Measurements from ENCODE around the gene FDCSP.
"Not testable (repeated sequence)": the region's sequence is repeated elsewhere in the genome, so short reads cannot be mapped to it uniquely, and the experiment has no call there.

Gene FDCSP

DNA sequence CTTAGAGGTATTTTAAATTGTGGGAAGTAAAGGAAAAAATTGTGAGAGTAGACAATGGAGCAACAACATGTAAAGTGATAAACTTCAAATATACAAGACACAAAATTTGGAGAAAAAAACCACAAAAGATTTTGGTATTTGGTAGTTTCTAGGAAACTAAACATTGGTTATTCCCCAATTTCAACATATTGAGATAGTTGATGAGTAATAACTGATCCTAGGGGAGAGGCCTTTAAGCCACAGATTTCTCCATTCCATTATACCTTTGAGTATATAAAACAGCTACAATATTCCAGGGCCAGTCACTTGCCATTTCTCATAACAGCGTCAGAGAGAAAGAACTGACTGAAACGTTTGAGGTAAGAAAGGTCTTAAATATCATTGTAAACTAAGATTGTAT is at the start of gene FDCSP:
Gene FDCSP (plus strand): TSS at position 301 of the 400 bp plus-strand sequence. CDS start 5,071 bp downstream, outside the sequence.
- no peak for DNase-seq

DNA sequence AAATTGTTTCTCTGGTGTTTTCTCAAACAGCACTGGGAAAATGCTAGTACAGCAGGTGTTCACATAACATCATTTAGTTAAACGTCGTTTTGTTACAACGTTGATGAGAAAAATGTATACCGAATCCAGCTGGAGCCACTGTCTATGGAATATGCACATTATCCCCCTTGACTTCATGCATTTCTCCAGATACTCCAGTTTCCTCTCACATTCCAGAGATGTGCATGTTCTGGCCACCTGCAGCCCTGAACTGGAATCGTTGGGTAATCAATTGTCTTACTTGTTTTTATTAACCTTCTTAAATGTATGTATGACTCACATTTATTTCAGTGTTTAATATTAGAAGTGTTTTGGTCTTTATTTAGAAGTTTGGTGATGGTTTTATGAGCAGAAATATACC is 48.8 kb upstream of the FDCSP start:
- DNase-seq, result no peak

DNA sequence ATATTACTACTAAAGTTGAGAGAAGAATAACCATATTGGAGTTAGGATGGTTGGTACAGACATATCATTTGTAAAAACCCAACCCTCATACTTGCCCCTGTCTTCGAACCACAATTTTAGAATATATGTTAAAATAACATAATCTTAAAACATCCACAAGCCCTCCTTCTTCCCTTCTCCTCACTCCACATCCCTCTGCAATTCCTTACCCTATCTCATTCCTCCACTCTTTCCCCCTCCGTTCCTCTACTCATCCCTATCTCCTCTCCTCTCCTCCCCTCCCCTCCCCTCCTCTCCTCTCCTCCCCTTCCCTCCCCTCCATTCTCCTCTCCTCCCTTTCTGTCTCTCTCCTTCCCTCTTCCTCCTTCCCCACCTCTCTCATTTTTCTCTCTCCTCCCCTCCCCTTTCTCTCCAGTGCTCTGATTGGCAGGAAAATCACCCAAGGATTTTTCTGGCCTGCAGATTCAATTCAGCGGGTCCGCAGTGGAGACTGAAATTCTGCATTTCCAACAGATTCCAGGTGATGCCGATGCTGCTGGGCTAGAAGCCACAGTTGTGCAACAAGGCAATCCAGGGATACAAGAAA is 47.8 kb upstream of the FDCSP start:
- DNase-seq, result no peak

DNA sequence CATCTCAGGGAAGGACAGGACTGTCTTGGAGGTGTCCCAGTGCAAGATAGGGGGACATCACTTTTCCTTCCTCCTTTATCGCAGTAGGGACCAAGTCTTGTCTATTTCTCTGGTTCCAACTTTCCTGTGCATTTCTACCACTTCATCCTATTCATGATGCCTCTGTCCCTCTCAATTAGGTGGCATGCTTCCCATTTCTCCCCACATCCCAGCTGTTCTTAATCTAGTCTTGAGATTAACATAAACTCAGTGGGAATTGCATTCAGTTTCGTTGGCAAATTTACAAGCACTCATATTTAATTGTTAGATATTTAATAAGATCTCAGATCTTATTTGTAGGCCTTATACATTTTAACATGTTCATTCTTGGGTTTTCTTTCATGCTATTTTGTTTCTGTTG is 46.1 kb upstream of the FDCSP start:
- no peak for DNase-seq

DNA sequence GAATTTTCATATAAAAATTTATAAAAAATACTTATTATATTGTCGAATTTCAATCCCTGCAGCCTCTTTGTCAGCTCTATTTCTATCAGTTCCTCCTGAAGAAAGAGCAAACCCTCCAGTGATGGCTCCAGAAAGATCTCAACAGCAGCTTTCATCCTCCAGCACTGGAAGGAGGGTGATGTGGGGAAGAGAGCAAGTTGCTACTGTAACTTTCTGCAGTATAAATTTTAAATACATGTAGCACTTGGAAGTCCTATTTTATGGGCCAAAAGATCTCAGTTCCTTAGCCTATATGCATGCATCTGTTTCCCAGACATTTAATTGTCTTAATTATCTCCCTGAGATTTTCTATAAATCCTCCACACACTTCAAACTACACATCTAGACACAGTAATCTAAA is 44.1 kb upstream of the FDCSP start:
- DNase-seq, result no peak

DNA sequence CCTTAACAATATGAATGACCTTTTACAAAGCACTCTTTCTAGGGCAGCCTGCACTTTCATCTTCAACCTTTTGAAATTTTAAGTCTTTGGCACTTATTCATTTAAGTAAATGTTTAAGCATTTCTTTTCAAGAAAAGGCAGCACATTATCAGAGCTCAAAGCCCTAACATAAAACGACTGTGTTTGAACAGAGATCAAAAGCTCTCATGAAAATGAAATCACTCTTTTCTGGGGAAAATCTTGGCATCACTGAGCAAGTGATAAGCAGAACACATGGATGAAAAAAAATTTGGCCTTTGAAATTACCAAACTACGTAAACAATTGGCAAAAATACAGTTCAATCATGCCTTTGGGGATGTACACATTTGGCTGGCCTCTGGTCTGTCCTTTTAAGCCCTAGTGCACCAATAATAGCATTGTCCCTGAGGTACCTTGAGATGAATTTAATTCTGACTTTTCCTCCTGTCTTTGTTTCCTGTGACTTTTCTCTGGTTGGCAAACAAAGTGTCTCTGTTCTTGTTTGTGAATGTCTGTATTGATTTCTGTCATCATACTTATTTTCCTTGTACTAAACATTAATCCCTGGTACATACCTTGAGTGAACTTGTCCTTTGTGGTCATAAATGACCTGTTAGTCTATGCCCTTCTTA is 43.3 kb upstream of the FDCSP start:
- DNase-seq, result no peak

DNA sequence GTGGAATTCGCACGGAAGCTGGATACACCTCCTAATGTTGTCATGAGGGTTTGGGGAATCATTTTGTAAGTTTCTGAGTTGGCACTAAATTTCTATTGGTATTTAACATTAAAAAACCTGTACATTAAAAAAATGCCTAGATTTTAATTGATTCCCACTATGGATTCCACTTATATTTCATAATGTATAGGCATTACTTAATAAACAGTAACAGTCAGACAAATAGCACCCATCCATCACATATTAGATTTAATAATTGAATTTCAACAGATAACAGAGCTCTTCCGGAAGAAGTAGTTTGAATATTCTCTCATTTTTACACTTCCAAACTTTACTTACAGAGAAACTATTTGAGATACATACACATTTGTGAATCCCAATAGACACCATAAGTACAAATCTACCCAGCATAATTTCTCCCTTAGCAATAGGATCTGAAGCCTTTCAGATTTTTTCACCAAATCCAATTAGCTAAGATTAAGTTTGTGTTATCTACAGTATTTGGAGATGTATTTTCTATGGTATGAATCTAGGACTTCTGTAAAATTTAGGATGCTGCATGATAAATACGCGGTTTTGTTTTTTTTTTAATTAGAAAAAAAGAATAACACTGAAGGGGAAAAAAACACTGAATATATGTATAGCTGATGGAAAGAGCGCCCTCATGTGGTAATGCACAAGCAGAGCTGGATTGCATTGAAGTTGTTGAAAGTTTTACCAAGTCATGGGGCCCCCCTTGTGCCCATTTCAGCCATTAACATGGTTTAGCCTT is 42.6 kb upstream of the FDCSP start:
- DNase-seq, result no peak

DNA sequence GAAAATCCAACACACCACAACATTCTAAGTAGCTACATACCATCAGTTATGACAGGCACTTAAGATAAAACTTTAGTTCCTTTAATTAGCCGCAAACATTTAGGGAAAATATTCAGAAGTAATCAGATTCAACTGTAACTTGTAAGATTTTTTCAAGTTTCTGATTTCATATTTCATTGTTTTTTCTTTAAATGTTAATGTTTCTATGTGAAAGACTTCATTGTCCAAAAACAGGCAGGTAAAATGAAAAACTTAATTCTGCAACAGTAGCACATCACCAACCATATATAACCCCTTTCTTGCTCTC is 42.0 kb upstream of the FDCSP start:
- DNase-seq, result no peak

DNA sequence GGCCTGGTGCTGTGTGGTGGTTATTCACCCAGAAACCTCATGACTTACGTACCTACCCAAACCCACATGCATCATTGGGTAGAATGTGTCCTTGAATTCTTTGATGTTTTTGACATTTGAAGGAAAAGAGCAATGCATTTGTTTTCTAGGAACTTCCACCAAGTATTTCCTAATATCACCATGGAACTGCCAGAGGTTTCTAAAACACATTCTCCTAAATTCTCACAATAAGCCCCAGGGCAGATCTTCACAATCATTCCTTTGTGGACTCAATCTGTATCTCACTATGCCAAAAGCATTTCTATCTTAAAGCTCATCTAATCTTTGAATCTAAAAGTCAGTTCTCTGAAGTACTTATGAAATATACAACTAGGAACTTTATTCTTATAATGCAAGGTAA is 38.7 kb upstream of the FDCSP start:
- DNase-seq, result no peak

DNA sequence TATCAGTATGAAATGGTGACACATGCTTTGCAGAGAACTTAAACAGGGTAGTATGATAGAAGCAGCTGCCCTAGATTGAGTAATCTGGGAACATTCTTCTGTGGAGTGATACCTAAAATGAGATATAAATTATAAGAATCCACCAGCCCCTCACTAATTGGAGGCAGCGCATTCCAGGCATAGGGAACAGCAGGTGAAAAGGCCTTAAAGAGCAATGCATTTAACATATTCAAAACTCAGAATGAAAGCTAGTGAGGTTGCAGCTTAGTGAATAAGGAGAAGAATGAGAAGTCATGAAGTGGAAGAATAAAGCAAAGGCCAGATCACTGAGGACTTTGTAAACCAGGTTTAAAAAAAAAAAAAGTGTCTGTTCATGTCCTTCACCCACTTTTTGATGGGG is 35.3 kb upstream of the FDCSP start:
- DNase-seq, result no peak

DNA sequence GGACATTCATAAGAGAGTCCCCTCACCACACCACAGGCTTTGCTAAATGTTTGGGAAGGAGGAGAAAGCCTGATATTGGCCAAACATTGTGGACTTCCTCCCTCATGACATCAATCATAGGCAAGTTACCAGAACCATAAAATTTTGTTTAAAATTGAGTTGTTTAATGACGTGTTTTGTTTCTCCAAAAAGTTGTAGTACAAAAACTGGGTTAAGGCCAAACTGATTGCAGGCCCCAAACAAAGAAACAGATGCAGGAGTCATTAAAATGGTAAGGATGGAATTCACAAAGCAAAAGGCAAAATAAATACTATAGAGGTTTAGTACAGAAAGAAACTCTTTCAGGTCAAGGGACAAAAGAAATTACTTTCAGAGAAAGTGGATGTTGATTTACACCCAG is 34.3 kb upstream of the FDCSP start:
- no peak for DNase-seq

DNA sequence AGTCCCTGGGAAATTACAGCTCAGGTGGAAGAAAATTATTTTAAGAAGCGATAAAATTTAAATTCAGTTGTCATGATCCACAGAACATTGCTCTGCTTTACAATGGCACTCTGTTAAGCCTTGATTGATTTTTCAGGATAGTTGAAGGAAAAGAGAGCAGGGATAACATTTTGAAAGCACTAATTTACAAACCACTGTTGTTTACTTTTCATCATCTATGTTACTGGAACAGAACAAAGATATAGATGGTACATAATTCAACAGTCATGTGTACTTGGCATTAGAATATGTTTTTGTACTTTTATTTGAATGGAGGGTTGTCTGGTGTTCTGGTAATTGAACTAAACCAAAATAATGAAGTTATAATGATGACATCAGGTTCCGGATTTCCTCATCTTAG is 33.0 kb upstream of the FDCSP start:
- no peak for DNase-seq

DNA sequence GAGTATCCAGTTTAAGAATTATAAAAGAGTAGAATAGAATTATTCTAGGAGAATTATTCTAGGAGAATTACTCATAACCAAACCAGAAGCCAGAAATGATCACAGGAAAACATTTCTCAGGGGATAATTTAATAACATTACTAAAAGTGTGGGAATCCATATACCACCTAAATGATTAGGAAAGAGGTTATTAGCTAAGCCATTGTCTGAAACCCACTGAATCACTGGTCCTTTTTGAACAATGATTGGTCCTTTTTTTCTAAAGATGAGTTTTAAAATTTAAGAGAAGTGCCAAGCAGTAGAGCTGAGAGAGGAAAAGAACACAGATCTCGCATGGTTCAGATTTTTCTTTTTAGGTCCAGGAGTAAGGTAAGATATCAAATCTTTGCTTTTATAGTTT is 30.5 kb upstream of the FDCSP start, which contains the start of gene ODAM:
Gene ODAM (plus strand): TSS at position 301 of the 400 bp plus-strand sequence. CDS start 819 bp downstream, outside the sequence.
- DNase-seq, result no peak

DNA sequence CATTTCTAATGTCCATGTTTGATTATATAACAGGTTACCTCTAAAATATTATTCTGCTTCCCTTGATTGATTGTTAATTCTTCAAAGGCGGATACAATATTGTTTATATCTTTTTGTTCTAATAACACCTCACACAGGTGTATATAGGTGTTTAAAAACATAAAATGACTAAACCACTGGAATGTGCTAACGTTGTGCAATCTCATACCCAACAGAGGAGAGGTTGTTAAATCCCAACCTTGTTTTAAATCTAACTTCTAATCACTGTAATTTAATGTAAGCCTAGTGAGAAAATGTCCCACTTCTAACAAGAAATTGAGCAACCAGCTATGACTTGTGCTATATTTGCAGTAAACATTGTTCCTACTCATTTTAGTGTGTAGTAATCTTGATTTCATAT is 29.1 kb upstream of the FDCSP start:
- no peak for DNase-seq

DNA sequence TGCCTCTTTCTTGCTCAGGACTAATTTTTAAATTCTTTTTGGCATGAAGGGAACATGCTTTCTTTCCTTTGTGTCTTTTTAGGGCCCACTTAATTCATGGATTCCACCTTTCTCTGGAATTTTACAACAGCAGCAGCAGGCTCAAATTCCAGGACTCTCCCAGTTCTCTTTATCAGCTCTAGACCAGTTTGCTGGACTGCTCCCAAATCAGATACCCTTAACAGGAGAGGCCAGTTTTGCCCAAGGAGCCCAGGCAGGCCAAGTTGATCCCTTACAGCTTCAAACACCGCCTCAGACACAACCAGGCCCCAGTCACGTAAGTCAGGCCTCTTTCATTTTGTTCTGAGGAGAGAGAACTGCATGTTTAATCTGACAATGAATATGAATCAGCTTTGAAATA is 28.1 kb upstream of the FDCSP start:
- DNase-seq, result no peak

DNA sequence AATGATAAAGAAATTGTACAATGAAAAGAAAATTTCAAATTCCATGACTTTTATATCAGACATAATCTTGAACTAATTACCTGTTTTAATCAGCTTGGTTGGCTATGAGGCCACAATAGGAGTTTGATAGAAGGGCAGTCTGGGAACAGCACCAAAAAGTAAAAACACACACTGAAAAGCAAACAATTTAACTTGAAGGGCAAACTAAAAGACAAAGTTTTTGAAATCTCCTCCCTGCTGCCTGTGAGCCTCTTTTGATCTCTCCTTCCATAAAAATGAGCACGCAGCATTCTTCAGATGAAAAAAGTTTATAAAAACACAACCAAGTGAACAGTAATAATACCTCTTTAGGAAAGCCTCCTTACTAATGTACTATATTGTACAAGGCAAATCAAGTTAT is 22.3 kb upstream of the FDCSP start:
- no peak for DNase-seq

DNA sequence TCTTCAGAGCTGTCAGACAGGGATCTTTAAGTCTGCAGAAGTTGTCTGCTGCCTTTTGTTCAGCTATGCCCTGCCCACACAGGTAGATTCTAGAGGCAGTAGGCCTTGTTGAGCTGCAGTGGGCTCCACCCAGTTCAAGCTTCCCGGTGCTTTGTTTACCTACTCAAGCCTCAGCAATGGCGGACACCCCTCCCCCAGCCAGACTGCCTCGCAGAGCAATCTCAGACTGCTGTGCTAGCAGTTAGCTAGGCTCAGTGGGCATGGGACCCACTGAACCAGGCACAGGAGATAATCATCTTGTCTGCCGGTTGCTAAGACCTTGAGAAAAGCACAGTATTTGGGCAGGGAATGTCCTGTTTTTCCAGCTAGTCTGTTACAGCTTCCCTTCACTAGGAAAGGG is 13.2 kb upstream of the FDCSP start:
- DNase-seq, result not testable (repeated sequence)

DNA sequence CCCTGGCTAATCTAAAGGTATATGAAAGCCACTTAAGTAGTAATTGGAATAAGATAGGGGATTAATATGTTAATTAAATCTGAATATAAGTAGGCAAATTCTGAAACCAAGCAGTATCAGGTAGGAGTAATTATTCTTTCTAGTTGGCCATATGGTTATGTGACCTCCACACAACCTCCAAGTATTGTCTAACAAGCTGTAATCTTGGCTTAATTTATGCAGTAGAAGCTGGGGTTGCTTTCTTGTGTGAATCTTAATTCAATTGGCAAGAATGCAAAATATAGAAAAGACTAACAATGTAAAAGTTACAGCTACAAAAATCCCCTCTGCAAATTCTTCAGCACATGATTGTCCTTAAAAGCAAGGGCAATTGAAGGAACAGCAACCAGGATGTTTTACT is 9.8 kb upstream of the FDCSP start:
- DNase-seq, result not testable (repeated sequence)

DNA sequence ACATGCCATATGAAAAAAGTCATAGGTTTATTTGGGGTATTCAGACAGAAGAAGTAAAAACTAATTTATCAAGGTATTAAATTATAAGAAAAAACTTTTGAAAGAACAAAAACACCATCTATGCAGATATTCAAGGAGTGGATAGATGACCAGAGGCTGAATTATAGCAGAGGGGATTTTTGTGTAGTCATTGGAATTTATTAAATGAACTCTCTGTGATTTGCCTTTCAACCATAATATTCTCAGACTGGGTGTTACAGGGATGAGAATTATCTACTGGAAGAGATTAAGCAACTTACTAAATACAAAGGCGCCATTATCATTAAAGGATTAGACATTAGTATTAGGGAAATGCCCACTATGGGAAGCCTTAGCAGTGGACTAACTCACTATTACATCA is 9.4 kb upstream of the FDCSP start:
- DNase-seq, result not testable (repeated sequence)

DNA sequence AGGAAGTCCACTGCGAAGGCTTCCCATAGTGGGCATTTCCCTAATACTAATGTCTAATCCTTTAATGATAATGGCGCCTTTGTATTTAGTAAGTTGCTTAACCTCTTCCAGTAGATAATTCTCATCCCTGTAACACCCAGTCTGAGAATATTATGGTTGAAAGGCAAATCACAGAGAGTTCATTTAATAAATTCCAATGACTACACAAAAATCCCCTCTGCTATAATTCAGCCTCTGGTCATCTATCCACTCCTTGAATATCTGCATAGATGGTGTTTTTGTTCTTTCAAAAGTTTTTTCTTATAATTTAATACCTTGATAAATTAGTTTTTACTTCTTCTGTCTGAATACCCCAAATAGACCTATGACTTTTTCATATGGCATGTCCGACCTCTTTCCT is 4.5 kb upstream of the FDCSP start:
- not testable (repeated sequence) for DNase-seq

DNA sequence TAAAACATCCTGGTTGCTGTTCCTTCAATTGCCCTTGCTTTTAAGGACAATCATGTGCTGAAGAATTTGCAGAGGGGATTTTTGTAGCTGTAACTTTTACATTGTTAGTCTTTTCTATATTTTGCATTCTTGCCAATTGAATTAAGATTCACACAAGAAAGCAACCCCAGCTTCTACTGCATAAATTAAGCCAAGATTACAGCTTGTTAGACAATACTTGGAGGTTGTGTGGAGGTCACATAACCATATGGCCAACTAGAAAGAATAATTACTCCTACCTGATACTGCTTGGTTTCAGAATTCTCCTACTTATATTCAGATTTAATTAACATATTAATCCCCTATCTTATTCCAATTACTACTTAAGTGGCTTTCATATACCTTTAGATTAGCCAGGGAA is 4.1 kb upstream of the FDCSP start:
- not testable (repeated sequence) for DNase-seq

DNA sequence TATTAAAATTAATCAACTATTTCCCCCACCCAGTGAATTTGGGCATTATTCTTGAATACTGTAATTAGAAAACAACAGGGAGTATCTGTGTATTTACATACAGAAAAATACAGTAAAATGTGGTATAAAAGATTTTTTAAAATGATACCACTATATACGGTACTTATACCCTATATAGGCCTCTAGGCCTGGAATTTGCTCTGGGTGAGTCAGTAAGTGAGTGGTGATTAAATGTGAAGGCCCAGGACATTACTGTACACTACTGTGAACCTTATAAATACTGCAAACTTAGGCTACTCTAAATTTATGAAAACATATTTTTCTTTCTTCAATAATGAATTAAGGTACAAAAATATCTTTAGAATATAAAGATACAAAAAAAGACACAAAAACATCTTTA is 10.2 kb downstream of the FDCSP start:
- DNase-seq, result no peak

DNA sequence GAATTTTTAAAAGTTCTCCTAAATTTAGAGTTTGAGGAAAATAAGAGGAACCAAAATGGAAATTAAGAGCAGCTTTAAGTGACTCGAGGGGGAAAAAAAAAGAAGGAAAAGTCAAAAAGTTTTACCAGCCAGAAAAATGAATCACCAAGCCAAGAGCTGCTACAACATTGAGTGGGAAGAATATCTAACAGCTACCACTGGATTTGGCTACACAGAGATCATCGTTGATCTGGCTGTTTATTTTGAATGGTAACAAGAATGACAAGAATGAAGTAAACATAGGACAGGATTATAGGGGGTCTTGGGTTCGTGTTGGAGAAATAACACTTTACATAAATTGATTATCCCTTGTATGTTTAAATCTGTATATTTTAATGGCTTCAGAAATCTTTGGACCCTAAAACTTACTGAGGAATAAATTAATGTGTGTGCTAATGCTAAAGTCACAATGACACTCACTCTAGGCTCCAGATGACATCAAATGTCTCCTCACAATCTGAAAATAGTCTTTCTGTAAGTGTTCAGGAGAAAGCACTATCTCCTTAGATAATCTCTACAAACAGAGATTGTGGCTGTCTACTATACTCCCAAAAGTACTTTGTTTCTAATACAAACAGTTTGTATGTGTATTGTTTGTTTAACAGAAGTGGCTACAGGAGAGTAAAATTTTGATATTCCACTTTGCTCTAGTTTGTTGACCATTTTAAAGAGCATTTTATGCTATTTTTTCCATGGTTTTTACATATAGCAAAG is 13.4 kb downstream of the FDCSP start:
- DNase-seq, result no peak

Measured in activated T-cell treated with anti-CD3 and anti-CD28 coated beads for 4 hours (primary cell).